ENCODE results near the gene TENM3.
A peak's percentile ranks its signal among the peaks of the same experiment; 100 is the strongest.

The TENM3 gene

DNA sequence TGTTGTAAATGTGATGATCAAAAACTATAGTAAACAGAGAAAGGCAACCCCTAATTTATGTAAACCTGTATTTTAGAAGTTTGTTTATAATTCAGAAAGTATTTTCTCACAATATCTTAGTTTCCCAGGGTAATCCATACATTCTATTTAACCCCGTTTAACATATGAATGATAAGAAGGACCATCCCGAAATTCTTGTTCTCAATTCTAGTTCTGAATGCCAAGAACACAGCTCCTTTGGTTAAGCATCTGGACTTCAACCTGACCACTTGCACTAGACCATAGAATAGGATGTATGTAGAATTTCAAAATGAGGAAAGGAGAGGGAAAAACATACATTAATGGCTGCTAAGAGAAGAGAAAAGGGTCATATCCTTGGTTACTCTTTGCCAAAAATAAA lies 227.0 kb downstream of the TENM3 start:
- DNase-seq = no peak

DNA sequence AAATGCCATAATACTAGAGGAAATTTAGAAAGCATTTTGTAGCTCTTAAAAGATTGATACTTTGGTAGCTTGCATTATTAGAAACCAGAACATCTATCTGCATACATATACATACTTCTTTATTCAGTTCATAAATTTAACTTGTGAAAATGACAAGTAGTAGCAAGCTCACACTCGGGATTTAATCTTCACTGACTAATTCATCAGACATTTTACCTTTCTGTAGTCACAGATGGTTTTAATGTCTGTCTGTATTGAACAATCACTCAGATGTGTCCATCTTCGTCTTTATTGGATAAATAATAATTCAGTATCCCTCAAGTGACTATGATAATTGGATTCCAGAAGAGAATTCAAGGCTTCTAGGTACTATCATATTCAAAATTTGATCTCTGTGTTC lies 232.3 kb downstream of the TENM3 start:
- no peak for DNase-seq

DNA sequence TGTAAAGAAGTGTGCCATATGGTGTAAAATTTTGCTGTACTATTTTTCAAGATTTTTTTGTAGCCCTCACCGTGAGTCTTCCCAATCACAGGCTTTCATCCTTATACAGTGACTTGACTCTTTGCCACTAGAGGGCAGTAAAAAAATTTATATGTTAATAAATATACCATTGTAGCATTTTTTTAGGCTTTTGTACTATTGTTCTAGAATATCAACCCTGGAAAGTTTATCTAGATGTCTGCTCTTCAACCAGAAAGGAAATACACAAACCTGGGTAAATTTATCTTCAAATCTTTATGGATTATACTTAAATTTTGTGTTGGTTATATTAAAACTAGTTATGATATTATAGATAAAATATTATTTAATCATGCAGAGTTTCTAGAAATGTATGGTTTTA lies 235.3 kb downstream of the TENM3 start:
- peak; percentile 50 for DNase-seq

DNA sequence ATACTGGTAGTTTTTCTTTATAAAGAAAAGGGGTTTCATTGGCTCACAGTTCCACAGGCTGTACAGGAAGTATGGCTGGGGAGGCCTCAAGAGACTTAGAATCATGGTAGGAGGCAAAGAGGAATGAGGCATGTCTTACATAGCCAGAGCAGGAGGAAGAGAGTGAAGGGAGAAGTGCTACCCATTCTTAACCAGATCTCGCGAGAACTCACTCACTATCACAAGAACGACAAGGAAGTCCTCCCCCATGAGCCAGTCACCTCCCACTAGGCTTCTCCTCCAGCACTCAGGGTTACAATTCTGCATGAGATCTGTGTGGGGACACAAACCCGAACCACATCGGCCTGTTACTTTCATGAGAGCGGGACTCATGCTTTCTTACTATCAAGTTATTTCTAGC lies 240.5 kb downstream of the TENM3 start:
- DNase-seq = no peak

DNA sequence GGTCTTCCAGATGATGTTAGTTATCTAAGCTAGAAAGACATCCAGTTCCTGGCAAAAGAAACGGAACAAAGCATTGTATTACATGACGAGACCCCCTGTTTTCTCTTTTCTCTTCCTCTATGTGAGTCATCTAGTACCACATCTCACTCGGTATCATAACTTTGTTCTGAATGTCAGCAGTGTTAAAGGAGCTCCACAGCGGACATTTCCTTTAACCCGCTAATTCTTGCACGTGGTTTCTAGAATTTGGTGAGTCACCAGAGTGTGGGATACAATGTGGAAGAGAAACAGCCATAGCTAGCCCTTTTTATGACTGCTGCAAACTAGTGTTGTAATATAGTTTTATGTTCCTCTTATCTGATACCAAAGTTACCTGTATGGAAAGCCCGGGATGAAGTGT lies 243.7 kb downstream of the TENM3 start:
- peak; percentile 13 for DNase-seq

DNA sequence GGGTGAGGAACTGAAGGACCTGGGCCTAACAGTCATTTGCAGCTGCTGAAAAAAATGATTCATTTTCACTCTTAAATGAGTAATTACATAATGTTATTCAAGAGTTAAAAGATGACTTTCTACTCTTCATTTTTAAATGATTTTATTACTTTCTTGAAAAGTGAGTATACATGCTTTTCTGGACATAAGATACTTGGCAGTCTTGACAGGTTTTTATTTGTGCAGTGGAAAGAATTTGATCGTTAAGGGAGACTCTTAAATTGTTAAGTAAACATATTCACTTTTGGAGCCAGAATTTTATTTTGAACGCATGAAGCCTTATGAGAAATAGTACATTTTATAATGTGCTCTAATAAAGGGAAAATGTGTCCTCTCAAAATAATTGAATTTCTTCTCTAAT lies 245.7 kb downstream of the TENM3 start:
- DNase-seq = no peak

DNA sequence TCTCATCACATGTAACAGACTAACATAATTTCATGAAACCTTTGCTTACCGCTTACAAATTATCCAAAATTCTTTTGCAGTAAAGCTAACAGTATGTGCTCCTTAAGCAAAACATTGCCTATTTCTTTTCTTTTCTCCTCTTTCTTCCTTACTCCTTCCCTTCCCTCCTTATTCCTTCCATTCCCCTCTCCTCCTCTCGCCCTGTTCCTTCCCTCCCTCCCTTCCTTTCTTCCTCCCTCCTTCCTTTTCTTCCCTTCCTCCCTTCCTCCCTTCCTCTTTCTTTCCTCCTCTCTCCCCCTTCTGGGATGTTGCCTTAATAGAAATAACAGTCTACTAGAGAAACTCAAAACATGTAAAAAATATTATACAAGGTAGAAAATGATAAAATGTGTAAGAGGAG lies 246.4 kb downstream of the TENM3 start:
- no peak for DNase-seq

DNA sequence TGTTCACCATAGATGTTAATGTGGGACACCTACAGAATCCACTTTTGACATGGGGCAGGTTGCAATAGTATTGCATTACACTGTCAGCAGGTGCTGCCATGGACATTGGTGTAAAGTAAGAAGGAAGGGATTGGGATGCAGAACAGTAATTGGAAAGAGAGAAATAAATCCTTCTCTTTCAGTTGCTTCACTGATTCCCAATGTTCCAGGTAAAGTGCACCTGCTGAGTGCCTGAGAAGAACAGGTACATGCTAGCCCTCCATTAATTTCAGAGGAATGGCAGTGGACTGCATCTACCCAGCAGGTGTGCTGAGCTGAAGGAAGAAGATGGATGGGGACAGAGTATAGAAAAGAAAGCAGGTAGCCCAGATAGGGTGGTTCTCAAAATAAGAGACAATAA lies 248.5 kb downstream of the TENM3 start:
- no peak for DNase-seq

DNA sequence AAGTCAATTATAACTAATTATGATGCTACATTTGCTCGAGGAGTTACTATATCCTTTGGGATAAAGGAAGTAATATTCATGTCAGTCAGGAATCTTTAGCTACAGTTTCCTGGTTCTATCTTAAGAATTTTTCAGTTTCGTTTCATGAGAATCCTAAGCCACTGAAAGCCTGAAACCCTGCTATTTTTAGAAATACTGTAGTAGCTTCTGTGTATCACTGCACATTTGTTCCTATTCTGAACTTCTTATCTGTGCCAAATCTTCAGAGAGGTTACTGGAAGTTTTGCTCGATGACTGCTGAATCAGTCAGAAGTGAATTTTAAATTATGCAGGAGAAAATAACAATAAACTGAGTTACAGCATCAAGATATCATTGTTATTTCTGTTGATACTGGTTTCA lies 249.2 kb downstream of the TENM3 start:
- DNase-seq = peak; percentile 71

DNA sequence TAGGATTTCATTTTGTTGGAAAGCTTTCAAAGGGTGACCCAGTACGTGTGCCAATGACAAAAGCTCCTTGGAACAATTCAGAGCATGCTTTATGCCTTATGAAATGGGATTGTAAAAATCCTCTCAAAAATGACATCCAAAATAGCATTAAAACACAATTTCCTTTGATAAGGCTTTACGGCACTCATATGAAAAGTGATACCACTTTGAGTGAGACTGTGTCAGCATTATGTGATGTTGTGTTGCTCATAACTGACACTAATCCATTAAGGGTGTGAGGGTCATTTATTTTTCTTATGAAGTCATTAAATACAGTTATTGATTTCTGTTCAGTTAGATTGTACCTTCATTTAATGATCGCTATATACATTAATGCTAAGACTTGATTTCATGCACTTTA lies 250.2 kb downstream of the TENM3 start:
- no peak for DNase-seq

DNA sequence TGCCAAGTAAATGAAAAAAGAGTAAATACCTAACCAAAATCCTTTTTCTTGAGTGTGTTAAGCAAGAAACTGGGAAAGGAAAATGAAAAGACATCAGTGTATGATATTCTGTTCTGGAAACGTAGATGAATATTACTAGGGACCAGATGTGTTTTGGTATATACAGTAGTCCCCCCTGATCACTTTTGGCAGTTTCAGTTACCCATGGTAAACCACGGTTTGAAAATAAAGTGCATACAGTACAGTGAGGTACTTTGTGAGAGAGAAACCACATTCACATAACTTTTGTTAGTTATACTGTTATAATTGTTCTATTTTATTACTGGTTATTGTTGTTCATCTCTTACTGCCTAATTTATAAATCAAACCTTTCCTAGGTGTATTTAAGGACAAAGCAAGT lies 250.9 kb downstream of the TENM3 start:
- DNase-seq = no peak

DNA sequence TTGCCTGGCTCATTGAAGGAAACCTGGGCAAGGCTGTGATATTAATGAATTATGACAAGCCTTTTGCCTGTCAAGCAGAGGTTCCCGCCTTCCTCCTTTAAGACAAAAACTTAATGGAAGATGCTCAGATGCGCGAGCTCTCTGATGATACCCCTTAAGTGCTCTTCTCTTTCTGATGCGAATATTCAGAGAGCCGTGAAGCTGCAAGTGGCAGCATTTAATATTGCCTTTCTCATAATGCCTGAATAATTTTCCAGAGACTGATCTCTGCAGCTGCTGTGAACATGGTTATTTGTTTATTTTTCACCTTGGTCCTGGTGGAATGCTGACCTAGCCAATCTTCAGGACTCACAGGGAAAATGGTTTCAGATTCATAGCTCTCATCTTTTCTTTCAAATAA lies 251.8 kb downstream of the TENM3 start:
- DNase-seq = no peak

DNA sequence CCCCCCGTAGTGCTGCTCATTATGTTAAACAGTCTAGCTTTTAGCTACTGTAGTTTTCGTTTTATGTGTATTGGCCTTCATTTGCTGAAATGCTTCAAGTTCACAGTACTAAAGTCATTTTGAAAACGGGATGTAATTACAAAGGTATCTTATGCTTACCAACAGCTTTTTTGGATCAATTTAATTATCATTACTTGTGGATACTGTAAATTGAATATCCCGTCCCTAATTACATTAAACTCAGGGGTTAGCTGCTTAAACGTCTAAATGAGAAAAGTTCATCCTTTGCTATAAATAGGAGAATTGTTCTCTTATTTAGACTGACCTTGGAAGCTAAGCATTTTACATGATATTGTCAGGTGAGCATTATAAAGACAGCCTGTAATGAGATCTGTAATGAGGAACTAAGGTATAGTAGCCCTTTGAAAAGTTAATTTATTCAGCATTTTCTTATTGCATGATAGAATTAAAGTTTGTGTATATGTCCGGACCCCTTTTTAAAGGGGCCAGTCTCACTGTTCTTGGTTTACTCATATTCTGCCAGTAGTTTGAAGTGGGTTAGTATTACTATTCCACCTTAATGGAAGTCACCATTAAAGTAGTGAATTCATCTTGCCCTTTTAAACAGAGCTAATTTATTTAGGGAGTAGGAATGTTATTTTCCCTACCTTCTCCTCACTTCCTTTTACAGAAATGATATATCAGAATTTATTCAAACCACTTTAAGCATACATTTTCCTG lies 252.6 kb downstream of the TENM3 start:
- no peak for DNase-seq

DNA sequence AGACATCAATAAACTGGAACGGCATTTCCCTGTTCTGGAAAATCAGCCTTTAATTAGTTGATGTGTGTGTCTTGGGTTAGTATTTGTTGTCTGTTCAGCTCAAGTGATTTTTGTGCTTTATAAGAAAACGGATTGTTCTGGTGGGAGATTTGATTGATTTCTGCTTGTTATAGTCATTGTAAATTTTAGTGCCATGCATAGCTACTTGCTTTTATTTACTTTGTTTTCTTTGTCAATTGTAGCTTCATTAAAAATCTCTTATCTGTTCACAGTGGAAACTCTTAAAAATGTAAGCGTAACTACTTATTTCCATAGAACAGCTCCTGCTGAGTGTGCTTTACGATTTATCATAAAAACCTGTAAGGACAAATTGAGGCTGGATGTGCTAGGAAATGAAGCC lies 253.2 kb downstream of the TENM3 start:
- no peak for DNase-seq

DNA sequence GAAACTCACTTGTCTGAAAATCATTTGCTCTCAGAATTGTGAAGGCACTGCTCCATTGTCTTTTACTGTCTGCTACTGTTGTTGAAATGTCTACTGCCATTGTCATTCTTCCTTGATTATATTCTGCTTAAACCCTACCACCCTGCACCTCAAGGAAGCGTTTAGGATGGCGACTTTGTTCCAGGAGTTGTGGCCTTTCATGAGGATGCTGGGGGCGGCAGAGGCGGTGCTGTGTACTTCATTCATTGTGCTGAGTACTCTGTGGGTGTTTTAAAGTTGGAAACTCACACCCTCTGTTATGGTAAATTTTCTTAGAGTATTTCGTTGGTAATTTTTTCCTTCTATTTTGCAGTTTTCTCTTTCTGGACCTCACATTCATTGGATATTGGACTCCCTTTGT lies 258.9 kb downstream of the TENM3 start:
- DNase-seq = no peak

DNA sequence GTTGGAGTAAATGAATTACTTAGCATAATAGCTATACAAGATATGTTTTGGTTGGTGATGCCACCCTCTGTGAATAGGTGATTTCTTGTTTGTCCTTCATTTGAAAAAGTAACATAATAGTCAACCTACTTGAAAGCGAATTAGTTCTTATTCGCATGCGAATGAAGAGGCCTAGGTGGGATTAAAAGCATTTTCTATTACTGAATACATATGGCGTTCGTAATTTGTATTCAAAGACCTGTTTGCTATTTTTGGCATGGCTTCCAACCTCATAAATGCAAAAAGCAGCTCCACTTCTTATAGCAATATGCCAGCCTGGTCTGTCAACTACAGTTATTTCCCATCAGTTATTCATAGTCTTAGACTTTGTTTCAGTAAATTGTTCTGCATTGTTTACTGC lies 261.3 kb downstream of the TENM3 start:
- DNase-seq = no peak

DNA sequence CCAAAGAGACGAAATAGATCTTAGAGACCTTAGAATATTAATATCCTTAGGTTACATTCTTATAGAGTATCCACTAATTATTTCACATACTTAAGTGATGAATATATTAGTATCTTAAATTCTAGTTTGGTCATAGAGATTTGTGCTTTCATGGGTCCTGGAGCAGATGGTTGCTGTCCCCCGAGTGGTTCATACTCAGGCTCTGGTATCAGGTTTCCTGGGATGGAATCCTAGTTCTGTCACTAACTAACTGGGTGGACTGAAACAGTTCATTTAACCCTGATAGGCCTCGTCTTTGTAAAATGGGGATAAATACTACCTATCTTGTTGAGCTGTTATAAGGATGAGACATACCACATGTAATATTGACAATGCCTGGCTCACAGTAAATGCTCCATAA lies 264.6 kb downstream of the TENM3 start:
- DNase-seq = peak; percentile 18

DNA sequence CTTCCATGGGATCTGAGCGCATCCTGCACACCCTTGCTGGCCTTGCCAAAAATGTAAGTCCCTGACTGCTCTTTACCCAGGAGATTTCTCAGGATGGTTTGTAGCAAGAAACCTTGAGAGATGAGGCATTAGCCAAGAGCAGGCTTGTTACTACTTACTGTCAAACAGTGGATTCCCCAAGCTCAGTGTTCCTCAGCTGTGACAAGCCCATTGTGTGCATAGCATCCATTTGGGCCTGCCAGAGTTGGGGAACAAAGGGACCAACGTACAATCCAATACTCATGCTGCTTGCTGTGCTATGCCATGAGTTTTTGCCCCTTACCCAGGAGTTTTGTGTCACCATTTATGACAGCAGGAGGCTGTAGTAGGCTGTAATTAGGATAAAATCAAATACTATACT lies 267.6 kb downstream of the TENM3 start:
- no peak for DNase-seq

DNA sequence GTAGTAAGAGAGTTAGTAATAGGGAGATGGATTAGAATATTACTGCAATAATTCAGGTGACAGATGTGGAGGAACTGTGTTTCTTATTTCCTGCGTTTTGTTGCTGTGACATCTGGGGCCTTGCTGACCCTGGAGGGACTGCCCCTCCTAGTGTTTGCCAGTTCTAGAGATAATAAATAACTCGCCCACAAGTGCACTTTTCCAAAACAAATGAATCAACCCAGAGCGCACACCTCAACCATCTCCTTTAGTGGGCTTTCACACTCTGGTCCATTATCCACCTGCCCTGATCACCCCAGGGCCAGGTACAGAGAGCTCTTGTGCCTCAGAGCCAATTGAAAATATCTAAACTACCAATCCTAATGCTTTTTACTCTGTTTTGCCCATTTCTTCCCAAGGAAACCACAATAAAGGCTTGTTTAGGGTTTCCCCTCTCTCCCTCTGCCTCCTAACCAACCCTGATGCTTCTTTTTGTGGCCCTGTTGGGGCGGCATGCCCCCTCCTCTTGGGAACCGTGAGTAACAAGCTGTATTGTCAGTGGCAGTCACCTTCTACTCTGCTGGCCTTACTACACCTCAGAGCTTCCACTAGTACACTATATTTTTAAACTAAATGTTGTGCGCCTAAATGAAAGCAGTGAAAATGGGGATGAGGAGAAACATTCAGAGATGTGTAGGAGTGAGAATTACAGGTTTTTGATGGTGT lies 270.5 kb downstream of the TENM3 start:
- DNase-seq = no peak

DNA sequence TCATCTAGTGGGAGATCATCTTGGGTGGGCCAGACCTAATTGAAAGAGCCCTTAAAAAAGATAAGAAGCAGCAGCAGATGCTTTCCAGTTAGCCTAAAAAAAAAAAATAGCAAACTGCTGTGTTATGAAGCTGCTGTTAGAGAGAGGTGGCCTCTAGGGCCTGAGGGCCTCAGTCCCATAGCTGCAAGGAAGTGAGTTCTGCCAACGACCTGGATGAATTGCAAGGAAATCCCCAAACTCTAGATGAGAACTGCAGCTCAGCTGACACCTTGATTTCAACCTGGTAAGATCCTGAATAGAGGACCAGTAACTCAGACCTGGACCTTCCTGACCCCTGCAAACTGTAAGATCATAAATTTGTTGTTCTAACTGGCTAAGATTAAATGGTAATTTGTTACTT lies 275.2 kb downstream of the TENM3 start:
- DNase-seq = no peak

DNA sequence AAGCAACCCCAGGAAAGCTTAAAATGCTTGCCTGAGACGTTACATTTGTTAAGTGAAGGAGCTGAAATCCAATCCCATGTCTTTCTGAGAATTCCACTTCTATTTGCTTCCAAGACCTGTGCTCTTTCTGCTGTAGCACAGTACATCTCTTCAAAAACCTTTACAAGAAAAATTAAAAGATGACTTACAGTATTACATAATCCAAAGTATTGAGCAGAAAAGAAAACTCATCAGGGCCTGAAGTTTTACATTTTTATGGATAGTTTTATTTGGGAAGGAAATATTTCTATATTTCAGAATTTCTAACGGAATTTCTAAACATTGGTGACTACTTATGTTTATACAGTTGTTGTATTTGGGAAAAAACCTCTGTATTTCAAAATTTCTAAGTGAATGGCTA lies 276.3 kb downstream of the TENM3 start:
- no peak for DNase-seq

DNA sequence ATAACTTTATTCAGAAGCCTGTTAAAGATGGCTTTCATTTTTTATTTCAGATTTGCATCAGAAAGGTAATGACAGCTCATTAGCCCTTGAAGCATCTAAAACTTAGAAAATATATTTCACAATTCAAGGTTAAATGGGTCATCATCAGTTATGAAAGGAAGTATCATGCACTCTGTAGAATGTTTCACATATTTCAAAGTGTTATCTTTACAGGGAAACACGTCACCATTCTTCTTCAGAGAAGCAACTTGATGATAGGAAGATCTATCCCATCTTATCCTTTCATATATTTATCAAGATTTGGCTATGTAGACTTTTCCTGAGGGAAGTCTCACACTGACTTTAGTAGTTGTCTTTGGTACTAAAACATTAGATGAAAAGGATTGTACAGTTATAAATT lies 277.8 kb downstream of the TENM3 start:
- peak; percentile 9 for DNase-seq

DNA sequence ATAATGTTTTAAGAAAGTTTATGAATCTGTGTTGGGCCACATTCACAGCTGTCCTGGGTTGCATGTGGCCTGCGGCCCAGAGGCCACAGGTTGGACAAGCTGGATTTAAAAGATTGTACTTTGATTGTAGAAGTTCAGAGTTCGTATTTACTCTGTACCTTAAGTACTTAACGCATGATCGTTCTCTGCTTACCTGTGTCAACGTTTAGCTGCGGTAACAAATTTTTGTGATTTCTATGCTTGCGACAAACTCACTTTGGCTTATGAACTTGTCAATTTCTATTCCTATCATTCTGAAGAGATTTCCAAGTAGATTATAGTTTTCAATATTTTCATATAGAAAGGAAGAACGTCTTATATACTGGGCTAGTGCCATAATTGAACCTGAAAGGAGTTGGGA lies 285.6 kb downstream of the TENM3 start:
- DNase-seq = no peak

DNA sequence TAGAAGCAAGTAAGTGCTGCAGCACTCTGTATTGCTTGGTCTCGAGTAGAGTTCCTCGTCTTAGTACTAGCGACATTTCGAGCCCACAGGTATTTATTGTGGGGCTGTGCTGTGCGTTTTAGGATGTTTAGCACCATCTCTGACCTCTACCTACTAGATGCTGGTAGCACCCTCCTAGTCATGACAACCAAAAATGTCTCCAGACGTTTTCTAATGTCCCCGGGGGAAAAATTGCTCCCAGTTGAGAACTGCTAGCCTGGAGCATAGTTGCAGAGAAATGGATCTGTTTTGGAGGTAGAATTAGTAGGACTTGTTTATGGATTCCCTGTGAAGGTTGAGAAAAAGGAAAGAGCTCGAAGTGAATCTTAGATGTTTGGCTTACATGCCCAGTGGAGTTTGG lies 287.2 kb downstream of the TENM3 start:
- no peak for DNase-seq
